GM21723 (cell line): Measurements from ENCODE around the gene SH3PXD2B.
A peak's percentile ranks its signal among the peaks of the same experiment; 100 is the strongest.
"Not testable (repeated sequence)": the region's sequence is repeated elsewhere in the genome, so short reads cannot be mapped to it uniquely, and the experiment has no call there.

Source experiments
- ATAC-seq: cut with Tn5 transposase; IDR thresholded peaks from one replicate; pipeline ENCODE4 v1.9.1; 2021; ENCODE audit warnings: mild to moderate bottlenecking, moderate library complexity; ENCODE audit not compliant: unreplicated experiment

Gene SH3PXD2B

DNA sequence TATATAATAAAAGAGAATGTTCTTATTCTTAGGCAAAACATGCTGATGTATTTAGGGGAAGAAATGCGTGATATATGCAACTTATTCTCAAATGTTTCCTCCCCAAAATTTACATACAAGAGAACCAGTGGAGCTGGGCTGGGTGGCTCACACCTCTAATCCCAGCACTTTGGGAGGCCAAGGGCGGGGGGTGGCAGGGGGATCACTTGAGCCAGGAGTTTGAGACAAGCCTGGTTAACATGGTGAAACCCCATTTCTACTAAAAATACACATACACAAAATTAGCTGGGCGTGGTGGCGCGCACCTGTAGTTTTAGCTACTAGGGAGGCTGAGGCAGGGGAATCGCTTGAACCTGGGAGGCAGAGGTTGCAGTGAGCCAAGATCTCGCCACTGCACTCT lies 143.3 kb downstream of the SH3PXD2B start:
- no peak for ATAC-seq

DNA sequence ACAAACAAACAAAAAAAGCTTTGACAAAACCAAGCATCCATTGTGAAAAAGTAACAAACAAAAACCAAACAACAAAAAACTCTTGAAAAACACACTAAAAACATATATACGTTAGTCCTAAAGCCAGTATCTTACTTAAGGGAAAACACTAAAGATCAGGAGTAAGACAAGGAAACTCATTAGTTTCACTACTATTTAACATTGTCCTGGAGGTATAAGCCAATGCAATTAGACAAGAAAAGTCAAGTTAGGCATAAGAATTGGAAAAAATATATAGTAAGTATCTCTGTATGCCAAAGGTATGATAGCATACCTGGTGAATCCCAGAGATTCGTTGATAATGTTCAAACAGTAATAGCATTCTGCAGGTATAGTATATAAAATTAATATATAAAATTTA lies 148.9 kb downstream of the SH3PXD2B start:
- no peak for ATAC-seq

DNA sequence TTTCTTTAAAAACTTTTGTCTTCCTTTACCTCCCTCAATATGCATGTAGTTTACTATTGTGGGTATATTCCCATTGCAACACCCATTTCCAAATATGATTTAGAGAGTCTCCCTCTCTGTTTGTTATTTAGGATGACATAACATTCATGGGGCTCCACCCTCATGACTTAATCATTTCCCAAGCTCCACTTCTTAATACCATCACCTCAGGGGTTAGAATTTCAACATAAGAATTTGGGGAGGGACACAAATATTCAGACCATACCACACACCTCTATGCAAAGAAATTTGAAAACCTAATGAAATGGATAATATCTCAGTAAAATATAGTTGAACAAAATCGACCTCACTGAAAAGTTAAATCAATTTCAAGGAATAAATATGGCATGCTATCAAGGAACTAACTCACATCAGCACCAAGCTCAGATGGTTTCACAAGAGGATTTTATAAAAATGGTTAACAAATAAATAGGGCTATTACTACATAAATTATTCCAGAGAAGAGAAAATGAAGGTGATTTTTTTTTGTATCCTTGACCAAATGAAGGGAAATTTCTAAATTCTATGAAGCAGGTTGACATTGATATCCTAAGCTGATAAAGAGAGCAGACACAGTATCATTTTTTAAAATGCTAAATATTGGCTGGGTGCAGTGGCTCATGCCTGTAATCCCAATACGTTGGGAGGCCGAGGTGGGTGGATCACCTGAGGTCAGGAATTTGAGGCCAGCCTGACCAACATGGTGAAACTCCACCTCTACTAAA lies 150.6 kb downstream of the SH3PXD2B start:
- no peak for ATAC-seq

- ATAC-seq: no peak
These were observed 151.2 kb downstream of the SH3PXD2B start for GRCh38 chr5:172303162-172303561.

GRCh38 chr5:172302047-172302710 lies 152.1 kb downstream of the SH3PXD2B start:
- no peak for ATAC-seq

- ATAC-seq: no peak
These were observed 154.3 kb downstream of the SH3PXD2B start for GRCh38 chr5:172299916-172300439.

DNA sequence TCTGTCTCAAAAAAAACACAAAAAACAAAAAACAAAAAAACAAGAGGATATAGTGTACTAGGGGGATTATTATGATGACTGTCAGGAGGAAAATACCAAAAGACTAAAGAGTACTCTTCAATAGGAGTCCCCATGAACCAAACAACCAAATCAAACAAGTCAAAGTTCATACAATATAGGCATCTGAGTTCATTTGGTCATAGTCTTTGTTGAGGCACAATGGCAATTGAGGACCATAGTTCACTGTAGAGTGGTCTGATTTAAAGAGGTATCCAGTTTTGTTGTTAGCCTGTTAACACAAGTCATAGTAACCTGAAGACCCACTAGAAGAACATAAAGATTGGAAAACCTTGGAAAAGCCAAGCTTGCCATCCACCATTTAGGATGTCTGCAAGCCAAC lies 159.5 kb downstream of the SH3PXD2B start:
- no peak for ATAC-seq

GRCh38 chr5:172293745-172294342 lies 160.5 kb downstream of the SH3PXD2B start:
- no peak for ATAC-seq

GRCh38 chr5:172293054-172293744 lies 161.1 kb downstream of the SH3PXD2B start:
- ATAC-seq: peak; percentile 90

DNA sequence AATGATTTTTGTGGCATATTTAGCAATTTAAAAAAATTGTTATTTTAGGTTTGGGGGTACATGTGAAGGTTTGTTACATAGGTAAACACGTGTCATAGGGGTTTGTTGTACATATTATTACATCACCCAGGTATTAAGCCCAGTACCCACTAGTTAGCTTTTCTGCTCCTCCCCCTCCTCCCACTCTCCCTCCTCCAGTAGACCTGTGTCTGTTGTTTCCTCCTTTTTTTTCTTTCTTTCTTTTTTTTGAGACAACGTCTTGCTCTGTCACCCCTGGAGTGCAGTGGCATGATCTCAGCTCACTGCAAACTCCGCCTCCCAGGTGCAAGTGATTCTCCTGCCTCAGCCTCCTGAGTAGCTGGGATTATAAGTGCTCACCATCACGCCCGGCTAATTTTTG lies 162.5 kb downstream of the SH3PXD2B start:
- not testable (repeated sequence) for ATAC-seq

DNA sequence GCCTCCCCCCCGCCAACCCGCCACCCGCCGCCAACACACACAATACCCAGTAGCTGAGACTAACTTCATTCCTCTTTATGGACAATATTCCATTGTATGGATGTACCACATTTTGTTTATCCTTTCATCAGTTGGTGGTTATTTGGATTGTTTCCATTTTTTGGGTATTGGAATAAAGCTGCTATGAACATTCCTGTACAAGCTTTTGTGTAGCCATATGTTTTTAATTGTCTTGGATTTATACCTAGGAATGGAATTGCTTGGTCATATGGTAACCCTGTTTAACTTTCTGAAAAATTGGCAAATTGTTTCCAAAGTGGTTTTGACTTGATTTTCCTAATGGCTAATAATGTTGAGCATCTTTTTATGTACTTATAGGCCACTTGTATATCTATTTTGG lies 165.9 kb downstream of the SH3PXD2B start:
- ATAC-seq: no peak

- ATAC-seq: not testable (repeated sequence)
These were observed 167.2 kb downstream of the SH3PXD2B start for GRCh38 chr5:172287140-172287539.

- no peak for ATAC-seq
These were observed 168.8 kb downstream of the SH3PXD2B start for GRCh38 chr5:172285226-172286143.

GRCh38 chr5:172284611-172284980 lies 169.7 kb downstream of the SH3PXD2B start:
- ATAC-seq: no peak

DNA sequence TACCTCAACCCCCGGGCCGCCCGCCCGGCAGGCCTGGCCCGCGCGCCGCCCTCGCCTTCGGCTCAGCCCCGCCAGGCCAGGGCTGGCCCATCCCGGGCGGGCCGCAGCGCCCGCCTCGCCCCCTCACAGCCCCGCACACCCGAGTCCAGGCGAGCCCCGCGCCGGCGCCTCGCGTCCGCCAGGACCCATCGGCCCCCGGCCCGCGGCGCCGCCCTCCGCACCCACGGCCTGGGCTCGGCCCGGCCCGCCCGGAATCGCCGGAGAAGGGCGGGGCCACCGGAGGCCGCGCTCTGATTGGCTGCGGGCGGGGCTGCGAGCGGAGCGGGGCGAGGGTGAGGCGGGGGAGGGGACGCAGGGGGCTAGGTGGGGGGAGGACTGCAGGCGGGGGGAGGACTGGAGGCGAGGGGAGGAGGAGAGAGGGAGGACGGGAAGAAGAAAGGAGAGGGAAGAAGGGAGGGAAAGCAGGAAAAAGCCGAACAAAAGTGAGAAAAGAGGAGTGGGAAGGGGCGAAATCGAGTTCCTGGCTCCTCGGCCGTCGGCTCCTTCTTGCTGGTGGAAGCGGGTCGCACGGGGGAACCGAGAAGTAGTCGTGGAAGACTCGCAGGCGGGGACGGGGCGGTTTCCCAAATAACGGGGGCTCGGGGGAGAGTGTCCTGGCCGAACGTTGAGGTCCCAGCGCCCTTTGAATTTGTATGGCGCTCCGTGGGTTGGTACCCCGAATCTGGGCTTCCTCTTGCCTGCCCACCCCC lies 170.3 kb downstream of the SH3PXD2B start:
- peak; percentile 75 for ATAC-seq

DNA sequence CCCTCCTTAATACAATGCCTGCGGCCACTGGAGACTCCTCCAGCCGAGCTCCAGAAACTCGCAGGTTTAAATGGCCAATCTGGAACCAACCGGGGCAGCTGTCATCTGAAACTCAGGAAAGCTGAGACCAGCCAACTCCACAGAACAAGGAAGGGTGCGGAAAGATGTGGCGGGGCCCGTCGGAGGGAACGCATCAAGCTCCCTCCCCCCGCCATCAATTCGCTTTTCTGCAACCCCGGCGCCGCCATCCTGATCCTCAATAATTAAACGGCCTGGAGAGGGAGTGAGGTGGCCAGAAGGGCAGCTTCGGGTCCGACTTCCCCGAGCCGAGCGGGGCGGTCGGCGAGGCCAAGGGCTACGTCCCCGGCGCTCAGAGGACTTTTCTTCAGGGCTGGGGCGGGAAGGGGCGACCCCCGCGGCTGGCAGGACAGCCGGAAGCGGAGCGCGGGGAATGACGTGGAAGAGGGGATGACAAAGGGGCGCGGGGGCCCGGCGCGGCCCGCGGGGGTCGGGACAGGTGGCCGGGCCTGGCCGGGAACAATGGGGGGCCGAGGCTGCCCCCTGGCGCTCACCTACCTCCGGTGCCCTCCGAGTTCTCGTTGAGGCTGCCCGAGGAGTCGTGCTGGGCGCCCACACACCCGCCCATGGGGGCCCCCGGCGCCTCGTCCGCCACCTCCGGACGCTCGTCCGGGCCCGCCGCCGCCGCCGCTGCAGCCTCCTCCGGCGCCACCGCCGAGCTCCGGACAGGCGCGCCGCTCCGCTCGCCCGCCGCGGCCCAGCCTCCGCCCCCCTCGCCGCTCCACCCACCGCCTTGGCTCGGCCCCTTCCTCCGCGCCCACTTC lies 171.1 kb downstream of the SH3PXD2B start, which contains the start of gene UBTD2:
TSS of gene UBTD2 (minus strand) at position 745 of the 842 bp plus-strand sequence. CDS start at position 646, 99 bp downstream.
- peak; percentile 87 for ATAC-seq

GRCh38 chr5:172282272-172283019 lies 171.9 kb downstream of the SH3PXD2B start:
- peak; percentile 2 for ATAC-seq

- ATAC-seq: no peak
These were observed 173.0 kb downstream of the SH3PXD2B start for GRCh38 chr5:172281346-172281745.
